SK-N-MC (cell line): ENCODE data around the gene DNAAF6.

ENCODE experiments used
- EZH2 ChIP-seq: fragments of 200-600 bp; sonication (generic); IDR thresholded peaks from one replicate; pipeline ENCODE4 v1.6.1; 2017; ENCODE audit warnings: antibody characterized with exemption
- POLR2AphosphoS5 ChIP-seq: IDR thresholded peaks from 2 replicates; pipeline ENCODE4 v1.6.1; 2012; ENCODE audit warnings: mild to moderate bottlenecking, low read depth, low read length, borderline replicate concordance

DNA sequence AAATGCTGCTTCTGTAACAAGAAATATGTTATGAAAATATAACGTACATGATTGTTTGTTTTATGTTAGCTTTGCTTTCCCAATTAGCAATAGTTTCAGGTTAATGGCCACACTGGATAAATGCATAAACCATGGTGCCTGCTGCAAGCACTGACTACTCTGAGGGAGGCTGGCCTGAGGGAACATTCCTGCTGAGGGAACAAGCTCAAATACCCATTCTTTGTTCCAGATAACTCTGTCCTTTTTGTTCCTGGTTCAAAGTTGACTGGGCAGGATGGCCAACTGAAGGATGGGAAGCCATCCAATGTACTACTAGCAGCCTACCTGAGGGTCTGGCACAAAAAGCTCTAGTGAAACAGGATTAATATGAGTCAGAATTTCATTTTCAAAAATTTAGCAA is 37.7 kb upstream of the DNAAF6 start:
- no peak for TF ChIP-seq EZH2
- no peak for TF ChIP-seq POLR2AphosphoS5
